ENCODE data around the gene TCTN3.

GRCh38 chr10:95618101-95618500 is 75.6 kb downstream of the TCTN3 start:
- TF ChIP-seq POLR2A (IDR thresholded peaks at IDR 0.05) (no peak), CTCF (IDR thresholded peaks at IDR 0.05) (no peak)

All from gastroesophageal sphincter (tissue), 3 donors.